Measurements from ENCODE around the gene MON1A.
A peak's percentile ranks its signal among the peaks of the same experiment; 100 is the strongest.
"Not testable (repeated sequence)": the region's sequence is repeated elsewhere in the genome, so short reads cannot be mapped to it uniquely, and the experiment has no call there.

The MON1A gene

GRCh38 chr3:49930922-49931321, 1.3 kb upstream of the MON1A start:
- TF ChIP-seq CTCF (IDR thresholded peaks at IDR 0.05; ENCODE audit: low read depth, low read length), result no peak
- no peak for DNase-seq (ENCODE audit: extremely low read depth, low read depth)

DNA sequence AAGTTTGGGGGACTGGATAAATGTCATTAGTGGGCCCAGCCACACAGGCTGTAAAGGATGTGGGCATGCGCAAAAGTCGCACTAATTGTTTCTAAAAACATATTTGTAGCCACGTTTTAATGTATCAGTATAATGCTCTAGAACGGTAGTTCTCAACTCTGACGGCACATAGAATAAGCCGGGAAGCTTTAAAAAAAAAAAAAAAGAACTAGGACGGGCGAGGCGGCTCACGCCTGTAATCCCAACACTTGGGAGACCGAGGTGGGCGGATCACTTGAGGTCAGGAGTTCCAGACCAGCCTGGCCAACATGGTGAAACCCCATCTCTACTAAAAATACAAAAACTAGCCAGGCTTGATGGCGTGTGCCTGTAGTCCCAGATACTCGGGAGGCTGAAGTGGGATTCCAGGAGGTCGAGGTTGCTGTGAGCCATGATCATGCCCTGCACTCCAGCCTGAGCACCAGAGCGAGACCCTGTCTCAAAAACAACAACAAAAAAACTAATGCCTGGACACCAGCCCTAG, 618 bp upstream of the MON1A start:
- DNase-seq (ENCODE audit: extremely low read depth, low read depth), result no peak
- no peak for TF ChIP-seq CTCF (IDR thresholded peaks at IDR 0.05; ENCODE audit: low read depth, low read length)

DNA sequence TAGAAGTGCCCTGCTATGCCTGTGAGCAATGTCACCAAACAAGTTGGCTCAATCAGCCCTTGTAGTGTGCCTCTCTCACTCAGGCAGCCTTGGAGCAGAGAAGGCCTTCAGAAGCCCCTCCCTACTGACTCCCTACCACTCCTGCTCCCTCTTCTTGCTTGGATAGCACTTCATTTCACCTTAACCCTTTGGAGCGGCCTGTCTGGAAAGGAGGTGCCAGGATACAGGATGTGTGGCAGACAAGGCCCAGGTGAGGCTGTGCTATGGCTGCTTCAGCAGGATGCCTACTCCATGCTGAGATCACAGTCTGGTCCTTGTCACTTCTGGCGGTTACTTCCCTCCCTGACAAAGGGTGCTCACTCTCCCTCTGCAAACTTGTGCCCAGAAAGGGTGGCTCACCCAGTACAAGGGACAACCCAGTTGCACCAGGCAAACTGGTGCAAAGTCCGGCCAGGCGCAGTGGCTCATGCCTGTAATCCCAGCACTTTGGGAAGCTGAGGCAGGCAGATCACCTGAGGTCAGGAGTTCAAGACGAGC, 1.1 kb downstream of the MON1A start:
- DNase-seq (ENCODE audit: extremely low read depth, low read depth), result no peak
- TF ChIP-seq CTCF (IDR thresholded peaks at IDR 0.05; ENCODE audit: low read depth, low read length), result no peak

- TF ChIP-seq CTCF (IDR thresholded peaks at IDR 0.05; ENCODE audit: low read depth, low read length), result no peak
- DNase-seq (ENCODE audit: extremely low read depth, low read depth), result no peak
Observed at GRCh38 chr3:49927798-49928197, 1.8 kb downstream of the MON1A start.

- DNase-seq (ENCODE audit: extremely low read depth, low read depth), result no peak
- TF ChIP-seq CTCF (IDR thresholded peaks at IDR 0.05; ENCODE audit: low read depth, low read length), result no peak
Observed at GRCh38 chr3:49926117-49926728, 3.4 kb downstream of the MON1A start.

GRCh38 chr3:49925485-49925884, 4.1 kb downstream of the MON1A start:
- no peak for TF ChIP-seq CTCF (IDR thresholded peaks at IDR 0.05; ENCODE audit: low read depth, low read length)
- DNase-seq (ENCODE audit: extremely low read depth, low read depth), result no peak

DNA sequence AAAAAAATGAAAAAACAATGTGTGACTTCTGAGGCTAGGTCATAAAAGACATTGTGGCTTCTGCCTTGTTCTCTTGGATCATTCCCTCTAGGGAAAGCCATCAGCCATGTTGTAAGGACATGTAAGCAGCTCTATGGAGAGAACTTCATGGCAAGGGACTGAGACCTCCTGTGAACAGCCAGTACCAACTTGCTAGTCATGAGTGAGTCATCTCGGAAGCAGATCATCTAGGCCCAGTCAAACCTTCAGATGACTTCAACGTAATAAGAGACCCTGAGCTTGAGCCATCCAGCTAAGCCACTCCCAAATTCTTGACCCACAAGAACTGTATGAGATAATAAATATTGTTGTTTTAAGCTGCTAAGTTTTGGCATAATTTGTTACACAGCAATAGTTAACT, 4.9 kb downstream of the MON1A start:
- peak; percentile 31 for DNase-seq (ENCODE audit: extremely low read depth, low read depth)
- no peak for TF ChIP-seq CTCF (IDR thresholded peaks at IDR 0.05; ENCODE audit: low read depth, low read length)

DNA sequence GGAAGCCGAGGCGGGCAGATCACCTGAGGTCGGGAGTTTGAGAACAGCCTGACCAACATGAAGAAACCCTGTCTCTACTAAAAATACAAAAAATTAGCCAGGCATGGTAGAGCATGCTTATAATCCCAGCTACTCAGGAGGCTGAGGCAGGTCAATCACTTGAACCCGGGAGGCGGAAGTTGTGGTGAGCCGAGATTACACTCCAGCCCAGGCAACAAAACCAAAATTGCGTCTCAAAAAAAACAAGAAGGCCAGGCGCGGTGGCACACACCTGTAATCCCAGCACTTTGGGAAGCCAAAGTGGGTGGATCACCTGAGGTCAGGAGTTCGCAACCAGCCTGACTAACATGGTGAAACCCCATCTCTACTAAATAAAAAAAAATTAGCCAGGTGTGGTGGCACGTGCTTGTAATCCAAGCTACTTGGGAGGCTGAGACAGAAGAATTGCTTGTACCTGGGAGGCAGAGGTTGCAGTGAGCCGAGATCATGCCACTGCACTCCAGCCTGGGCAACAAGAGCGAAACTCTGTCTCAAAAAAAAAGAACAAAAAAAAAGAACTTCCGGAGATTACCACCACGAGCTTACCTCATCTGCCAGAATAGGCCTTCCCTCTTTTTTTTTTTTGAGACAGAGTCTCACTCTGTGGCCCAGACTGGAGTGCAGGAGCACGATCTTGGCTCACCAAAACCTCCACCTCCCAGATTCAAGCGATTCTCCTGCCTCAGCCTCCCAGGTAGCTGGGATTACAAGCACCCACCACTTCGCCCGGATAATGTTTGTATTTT, 11.6 kb downstream of the MON1A start:
- not testable (repeated sequence) for DNase-seq (ENCODE audit: extremely low read depth, low read depth)
